Fibroblast of lung (primary cell): Measurements from ENCODE around the gene NOP14. TPM values are rescaled to one million over a fixed set of nuclear protein-coding genes. Genes with fewer than 3 reads are reported as not detected.
A peak's percentile ranks its signal among the peaks of the same experiment; 100 is the strongest.

Experiments
- DNase-seq, 2 donors: peaks; one replicate each; pipeline versions ENCODE4 v3.0.0 to v3.0.0-alpha.2; 2010; ENCODE audit warnings: low read depth in 2 of 2
- H2AFZ ChIP-seq: 2 replicates; pipeline ENCODE4 v1.5.1; 2012; ENCODE audit warnings: low read length, control low read depth, inconsistent platforms
- H3K27ac ChIP-seq: 2 replicates; pipeline ENCODE4 v1.5.1; 2011; ENCODE audit warnings: low read length, control low read depth; ENCODE audit not compliant: insufficient read depth
- H3K27me3 ChIP-seq: 2 replicates; pipeline ENCODE4 v1.5.1; 2011; ENCODE audit warnings: mild to moderate bottlenecking, low read length; ENCODE audit not compliant: control insufficient read depth, insufficient read depth
- H3K36me3 ChIP-seq: 2 replicates; pipeline ENCODE4 v1.5.1; 2011; ENCODE audit warnings: low read length; ENCODE audit not compliant: control insufficient read depth, insufficient read depth
- H3K4me1 ChIP-seq: 2 replicates; pipeline ENCODE4 v1.5.1; 2011; ENCODE audit warnings: low read length; ENCODE audit not compliant: control insufficient read depth, insufficient read depth; ENCODE audit errors: extremely low read depth
- H3K4me2 ChIP-seq: 2 replicates; pipeline ENCODE4 v1.5.1; 2011; ENCODE audit warnings: low read length, control low read depth; ENCODE audit not compliant: insufficient read depth; ENCODE audit errors: extremely low read depth
- H3K4me3 ChIP-seq, 4 experiments: fragments of 200-600 bp in 1 of 4; sonication (generic) in 1 of 4; replicated peaks in 1 of 4; 2 replicates each; pipeline ENCODE4 v1.5.1; 2011 to 2016; ENCODE audit warnings: low read length in 4 of 4, low read depth in 3 of 4, mild to moderate bottlenecking in 3 of 4, control low read depth in 2 of 4, inconsistent platforms in 1 of 4, mixed read lengths in 1 of 4; ENCODE audit not compliant: insufficient read depth in 1 of 4; ENCODE audit errors: control extremely low read depth in 1 of 4
- H3K79me2 ChIP-seq: 2 replicates; pipeline ENCODE4 v1.5.1; 2012; ENCODE audit warnings: mild to moderate bottlenecking, low read length, inconsistent platforms; ENCODE audit not compliant: control insufficient read depth, insufficient read depth
- H3K9ac ChIP-seq: 2 replicates; pipeline ENCODE4 v1.5.1; 2011; ENCODE audit warnings: mild to moderate bottlenecking, low read length, control low read depth; ENCODE audit not compliant: insufficient read depth
- H3K9me3 ChIP-seq: 2 replicates; pipeline ENCODE4 v1.5.1; 2012; ENCODE audit warnings: low read depth, low read length; ENCODE audit not compliant: control insufficient read depth, insufficient read depth
- H4K20me1 ChIP-seq: 2 replicates; pipeline ENCODE4 v1.5.1; 2011; ENCODE audit warnings: low read length; ENCODE audit not compliant: control insufficient read depth, insufficient read depth; ENCODE audit errors: extremely low read depth
- EZH2 ChIP-seq: IDR thresholded peaks from 2 replicates; pipeline ENCODE4 v1.5.1; 2012; ENCODE audit warnings: low read length, control low read depth, mild to moderate bottlenecking; ENCODE audit errors: missing control alignments
- polyA plus RNA-seq, 2 donors: library from polyadenylated mRNA; depleted of rRNA in 1 of 2; stranded (reverse) in 1 of 2; unstranded in 1 of 2; fragments of >200 nt; gene quantifications; 2 replicates each; pipeline ENCODE4 v1.2.1, GENCODE V29; 2011 to 2012; ENCODE audit warnings: missing spikeins in 1 of 2
- total RNA-seq: library from RNA; depleted of rRNA; stranded (reverse); fragments of >200 nt; gene quantifications from 2 replicates; pipeline ENCODE4 v1.2.1, GENCODE V29; 2014
- TF ChIP-seq, protein P1 (sequence below), 2 donors: IDR thresholded peaks in 1 of 2; conservative IDR thresholded peaks in 1 of 2; 1 replicate in 1 of 2; 2 replicates in 1 of 2; pipeline ENCODE4 v1.5.1; 2011 to 2012; ENCODE audit warnings: low read length in 2 of 2, control low read depth in 1 of 2, inconsistent platforms in 1 of 2, low read depth in 1 of 2, mild to moderate bottlenecking in 1 of 2

NOP14 gene
- total and polyA plus RNA-seq, 2 donors (not counting 1 experiment from before 2014, with no cell fraction given) = 13.1 to 16.7 TPM

DNA sequence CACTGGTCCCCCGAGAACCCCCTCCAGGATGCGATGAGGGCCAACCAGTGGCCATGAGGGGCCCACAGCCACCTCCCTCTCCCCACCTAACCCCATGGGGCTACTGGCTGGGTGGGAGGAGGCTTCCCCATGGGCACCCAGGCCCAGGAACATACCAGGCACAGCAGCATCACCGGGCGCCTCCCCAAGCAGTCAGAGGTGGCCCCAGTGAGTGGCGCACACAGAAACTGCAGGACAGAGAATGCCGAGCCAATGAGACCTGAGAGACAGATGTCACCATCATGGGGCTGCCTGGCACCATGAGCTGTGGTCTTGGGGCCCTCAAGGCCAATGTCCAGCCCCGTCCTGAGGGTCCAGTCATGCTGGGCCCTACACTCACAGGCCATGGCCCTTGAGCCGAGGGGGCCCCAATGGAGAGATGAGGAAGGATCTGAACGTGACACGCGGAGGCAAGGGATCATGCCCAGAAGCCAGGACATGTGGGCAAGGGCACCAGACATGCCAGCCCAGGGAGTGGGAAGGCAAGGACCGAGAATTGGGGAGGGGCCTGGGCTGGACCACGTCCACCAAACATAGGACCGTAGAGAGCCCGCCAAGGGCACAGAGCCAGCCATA is 30.1 kb downstream of the NOP14 start:
- no peak for TF ChIP-seq EZH2
- TF ChIP-seq, protein P1, sequence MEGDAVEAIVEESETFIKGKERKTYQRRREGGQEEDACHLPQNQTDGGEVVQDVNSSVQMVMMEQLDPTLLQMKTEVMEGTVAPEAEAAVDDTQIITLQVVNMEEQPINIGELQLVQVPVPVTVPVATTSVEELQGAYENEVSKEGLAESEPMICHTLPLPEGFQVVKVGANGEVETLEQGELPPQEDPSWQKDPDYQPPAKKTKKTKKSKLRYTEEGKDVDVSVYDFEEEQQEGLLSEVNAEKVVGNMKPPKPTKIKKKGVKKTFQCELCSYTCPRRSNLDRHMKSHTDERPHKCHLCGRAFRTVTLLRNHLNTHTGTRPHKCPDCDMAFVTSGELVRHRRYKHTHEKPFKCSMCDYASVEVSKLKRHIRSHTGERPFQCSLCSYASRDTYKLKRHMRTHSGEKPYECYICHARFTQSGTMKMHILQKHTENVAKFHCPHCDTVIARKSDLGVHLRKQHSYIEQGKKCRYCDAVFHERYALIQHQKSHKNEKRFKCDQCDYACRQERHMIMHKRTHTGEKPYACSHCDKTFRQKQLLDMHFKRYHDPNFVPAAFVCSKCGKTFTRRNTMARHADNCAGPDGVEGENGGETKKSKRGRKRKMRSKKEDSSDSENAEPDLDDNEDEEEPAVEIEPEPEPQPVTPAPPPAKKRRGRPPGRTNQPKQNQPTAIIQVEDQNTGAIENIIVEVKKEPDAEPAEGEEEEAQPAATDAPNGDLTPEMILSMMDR (conservative IDR thresholded peaks at IDR 0.05 in 1 of 2, IDR thresholded peaks at IDR 0.05 in 1 of 2; ENCODE audit: low read depth in 1 of 2, low read length in 2 of 2) = no peak
- peaks cover 44% of the 10 kb centered on the region for H3K36me3 ChIP-seq
- peaks cover 29% of the 10 kb centered on the region for H3K79me2 ChIP-seq
- no peaks in the 10 kb centered on the region for H4K20me1 ChIP-seq
- H3K4me2 ChIP-seq = peak overlapping the region; percentile 79
- no peaks in the 10 kb centered on the region for H3K9me3 ChIP-seq
- no peak for DNase-seq
- no peaks in the 10 kb centered on the region for H3K27me3 ChIP-seq
- no peak overlapping the region for H2AFZ ChIP-seq
- no peak overlapping the region for H3K9ac ChIP-seq
- H3K4me3 ChIP-seq = peak overlapping the region; percentile 52 to 68 (median 61)
- H3K4me1 ChIP-seq = peaks cover 15% of the 10 kb centered on the region
- peak overlapping the region; percentile 69 for H3K27ac ChIP-seq

DNA sequence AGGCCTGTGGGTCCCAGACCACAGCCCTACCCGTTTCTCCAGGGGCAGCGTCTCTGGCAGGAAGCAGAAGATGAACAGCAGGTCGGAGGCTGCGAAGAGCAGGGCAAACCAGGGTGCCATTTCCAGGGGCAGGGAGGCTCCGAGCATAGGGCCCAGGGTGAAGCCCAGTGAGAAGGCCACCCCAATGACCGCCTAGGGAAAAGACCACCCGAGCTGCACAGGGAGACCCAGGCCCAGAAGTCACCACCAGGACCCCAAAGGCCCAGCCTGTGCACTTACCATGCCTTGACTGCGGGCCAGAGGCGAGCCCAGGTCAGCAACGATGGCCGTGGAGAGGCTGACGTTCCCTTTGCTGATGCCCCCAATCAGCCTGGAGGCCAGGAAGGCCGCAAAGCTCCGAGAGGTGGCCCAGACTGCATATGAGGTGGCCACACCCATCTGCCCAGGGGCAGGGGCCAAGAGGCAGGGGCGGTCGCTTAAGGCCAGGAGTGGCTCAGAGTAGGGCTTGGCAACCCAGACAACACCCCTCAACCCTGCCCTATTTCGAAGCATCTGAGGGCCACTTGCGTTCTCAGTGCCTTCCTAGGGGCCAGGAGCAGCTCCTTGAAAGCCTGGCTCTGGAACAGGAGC is 30.8 kb downstream of the NOP14 start:
- Histone ChIP-seq H2AFZ (no peak overlapping the region), H3K4me2 (peak overlapping the region; percentile 79), H3K9ac (no peak overlapping the region), H3K36me3 (peaks cover 40% of the 10 kb centered on the region), H3K4me1 (peaks cover 15% of the 10 kb centered on the region), H3K9me3 (no peaks in the 10 kb centered on the region), H3K4me3 (peak overlapping the region in 1 of 4 experiments; percentile 65), H3K79me2 (peaks cover 29% of the 10 kb centered on the region), H4K20me1 (no peaks in the 10 kb centered on the region), H3K27me3 (no peaks in the 10 kb centered on the region), H3K27ac (peak overlapping the region; percentile 20)
- TF ChIP-seq, protein P1 (conservative IDR thresholded peaks at IDR 0.05 in 1 of 2, IDR thresholded peaks at IDR 0.05 in 1 of 2; ENCODE audit: low read depth in 1 of 2, low read length in 2 of 2) = no peak
- TF ChIP-seq EZH2 = no peak
- DNase-seq = no peak

DNA sequence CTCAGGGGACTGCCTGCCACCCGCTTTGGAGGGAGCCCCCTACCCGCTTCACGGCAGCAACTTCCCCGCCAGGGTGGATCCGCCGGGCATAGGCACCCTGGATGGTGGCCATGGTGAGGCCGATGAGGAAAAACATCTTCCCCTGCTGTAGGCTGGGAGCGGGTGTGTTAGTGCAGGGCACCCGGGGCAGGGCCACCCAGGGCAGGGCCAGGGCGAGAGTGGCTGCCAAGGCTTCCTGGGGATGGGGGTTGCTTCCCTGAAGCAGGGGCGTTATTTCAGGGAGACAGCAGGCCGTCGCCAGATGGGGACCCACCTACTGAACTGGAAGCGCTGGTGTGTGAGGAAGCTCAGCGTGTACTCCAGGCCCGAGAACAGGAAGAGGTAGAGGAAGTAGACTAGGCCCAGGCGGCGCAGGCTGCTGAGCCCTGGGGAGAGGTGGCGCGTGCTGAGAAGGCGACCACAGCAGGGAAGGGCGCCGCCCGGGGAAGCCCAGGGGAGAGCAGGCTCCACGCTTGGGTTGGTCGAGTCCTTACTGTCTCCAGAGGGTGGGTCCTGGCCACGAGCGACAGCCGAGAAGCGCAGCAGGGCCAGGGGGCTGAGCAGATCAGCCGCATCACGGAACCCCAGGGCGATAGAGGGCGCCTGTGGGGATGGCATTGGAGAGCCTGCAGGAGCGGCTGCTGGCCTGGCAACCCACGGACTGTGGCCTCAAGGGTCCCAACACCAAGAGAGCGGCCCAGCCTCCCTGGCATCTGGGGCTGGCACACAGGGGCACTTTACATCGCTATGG is 31.5 kb downstream of the NOP14 start:
- Histone ChIP-seq H3K9me3 (no peaks in the 10 kb centered on the region), H3K9ac (no peak overlapping the region), H4K20me1 (no peaks in the 10 kb centered on the region), H3K4me2 (no peak overlapping the region), H3K36me3 (peaks cover 39% of the 10 kb centered on the region), H3K79me2 (peaks cover 27% of the 10 kb centered on the region), H3K27me3 (no peaks in the 10 kb centered on the region), H3K4me1 (peaks cover 15% of the 10 kb centered on the region), H3K27ac (no peak overlapping the region), H2AFZ (no peak overlapping the region), H3K4me3 (no peak overlapping the region)
- TF ChIP-seq, protein P1 (conservative IDR thresholded peaks at IDR 0.05 in 1 of 2, IDR thresholded peaks at IDR 0.05 in 1 of 2; ENCODE audit: low read depth in 1 of 2, low read length in 2 of 2) = no peak
- no peak for TF ChIP-seq EZH2
- no peak for DNase-seq
